Right hindlimb (tissue), 1 donor: ENCODE measurements around the gene OR4D2.
A peak's percentile ranks its signal among the peaks of the same experiment; 100 is the strongest.
"Not testable (repeated sequence)": the region's sequence is repeated elsewhere in the genome, so short reads cannot be mapped to it uniquely, and the experiment has no call there.

ENCODE experiments used
- DNase-seq: peaks from one replicate; pipeline ENCODE4 v3.0.0-alpha.2; 2018

The OR4D2 gene

DNA sequence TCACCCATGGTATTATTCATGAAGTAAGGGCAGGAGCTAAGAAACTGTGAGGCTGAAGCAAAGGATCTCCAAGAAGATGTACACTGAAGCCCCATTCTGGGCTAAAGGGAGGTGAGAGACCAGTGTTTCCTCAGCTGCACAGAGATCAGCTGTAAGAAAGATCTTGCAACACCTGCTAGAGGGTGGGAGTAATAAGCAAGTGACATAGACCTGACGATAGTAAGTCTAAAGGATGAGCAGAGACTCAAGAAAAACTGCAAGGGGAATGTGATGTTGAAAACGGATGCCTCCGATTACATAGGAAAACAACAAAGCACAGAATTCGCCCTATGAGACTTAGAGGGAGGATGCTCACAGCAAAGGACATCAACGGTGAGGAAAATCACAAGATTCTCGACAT, at the start of gene OR4D2:
Gene OR4D2, plus strand, starts transcription at position 301 of the 400 bp plus-strand sequence. CDS start 2,674 bp downstream, outside the sequence.
- no peak for DNase-seq

DNA sequence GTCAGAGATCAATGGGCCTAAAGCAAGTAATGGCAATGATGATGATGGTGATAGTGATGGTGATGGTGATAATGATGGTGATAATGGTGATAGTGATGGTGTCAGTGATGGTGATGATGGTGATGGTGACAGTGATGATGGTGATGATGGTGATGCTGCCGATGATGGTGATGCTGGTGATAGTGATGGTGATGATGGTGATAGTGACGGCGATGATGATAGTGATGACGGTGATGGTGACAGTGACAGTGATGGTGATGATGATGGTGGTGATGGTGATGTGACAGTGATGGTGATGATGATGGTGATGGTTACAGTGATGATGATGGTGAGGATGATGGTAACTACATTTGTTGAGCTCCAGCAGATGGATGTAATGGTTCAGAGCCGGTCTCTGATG, 49.4 kb upstream of the OR4D2 start:
- no peak for DNase-seq

DNA sequence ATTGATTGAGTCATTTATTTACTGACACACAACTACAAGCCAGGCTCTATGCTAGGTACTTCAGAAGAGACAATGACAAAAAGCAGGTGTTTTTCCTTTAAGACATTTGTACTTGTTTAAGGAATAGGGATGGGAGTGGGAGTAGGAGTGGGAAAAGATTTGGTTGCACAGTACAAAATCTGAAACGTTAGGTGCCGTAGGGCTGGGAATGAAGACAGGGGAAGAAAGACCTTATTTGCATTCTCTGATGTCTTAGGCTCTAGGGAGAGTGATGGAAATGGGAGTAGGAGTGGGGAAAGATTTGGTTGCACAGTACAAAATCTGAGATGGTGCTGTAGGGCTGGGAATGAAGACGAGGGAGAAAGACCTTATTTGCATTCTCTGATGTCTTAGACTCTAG, 47.3 kb upstream of the OR4D2 start:
- no peak for DNase-seq

DNA sequence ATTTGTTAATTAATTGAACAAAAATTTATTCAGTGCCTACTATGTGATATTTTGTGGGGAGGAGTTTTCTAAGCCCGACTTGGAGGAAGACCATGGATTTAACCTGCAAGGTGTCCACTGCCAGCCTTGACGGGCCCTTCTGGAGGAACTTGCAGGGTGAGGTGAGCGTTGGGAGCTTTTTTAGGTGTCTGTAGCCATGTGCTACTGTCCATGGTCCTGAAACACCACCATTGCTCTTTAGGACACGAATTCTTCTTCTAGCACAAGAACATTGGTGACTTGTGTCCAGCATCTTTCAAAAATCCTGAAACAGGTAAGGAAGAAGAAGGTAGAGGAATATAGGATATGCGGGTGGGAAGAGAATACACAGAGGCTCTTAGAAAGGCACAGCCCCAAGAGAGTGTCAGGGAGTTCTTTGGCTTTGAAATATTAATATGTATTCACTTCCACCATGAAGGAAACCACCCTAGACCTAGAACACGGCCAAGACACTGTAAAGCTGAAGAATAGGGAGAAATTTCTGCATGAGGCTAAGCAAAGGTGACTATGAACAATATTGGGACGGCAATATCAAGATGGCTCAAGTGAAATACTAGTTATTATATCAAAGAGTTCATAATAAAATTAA, 46.5 kb upstream of the OR4D2 start:
- peak; percentile 57 for DNase-seq

DNA sequence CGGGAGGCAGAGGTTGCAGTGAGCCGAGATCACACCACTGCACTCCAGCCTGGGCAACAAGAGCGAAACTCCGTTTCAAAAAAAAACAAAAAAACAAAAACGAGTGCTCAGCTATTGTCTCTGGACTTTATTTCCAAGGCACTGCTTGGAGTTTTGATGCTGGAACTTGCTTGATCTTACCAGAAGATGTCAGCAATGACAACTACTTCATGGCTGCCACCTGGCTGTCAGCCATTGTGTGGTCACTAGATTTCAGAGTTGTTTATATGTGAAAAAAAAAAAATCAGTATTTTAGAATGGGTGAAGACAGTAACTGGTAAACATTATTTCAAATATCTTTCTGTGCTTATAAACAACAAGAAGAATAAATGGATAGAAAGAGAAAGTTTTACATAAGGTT, 44.9 kb upstream of the OR4D2 start:
- DNase-seq: no peak

DNA sequence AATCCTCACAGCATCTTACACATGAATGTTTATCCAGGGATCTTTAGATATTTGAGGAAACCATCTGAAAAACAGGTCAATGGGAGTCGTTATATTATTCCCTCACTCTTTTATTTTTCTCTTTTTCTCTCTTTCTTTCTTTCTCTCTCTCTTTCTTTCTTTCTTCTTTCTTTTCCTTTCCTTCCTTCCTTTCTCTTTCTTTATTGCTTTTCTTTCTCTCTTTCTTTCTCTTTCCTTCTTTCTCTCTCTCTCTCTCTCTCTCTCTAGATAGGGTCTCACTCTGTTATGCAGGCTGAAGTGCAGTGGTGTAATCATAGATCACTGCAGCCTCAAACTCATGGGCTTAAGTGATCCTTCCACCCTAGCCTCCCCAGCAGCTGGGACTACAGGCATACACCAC, 38.9 kb upstream of the OR4D2 start:
- no peak for DNase-seq

DNA sequence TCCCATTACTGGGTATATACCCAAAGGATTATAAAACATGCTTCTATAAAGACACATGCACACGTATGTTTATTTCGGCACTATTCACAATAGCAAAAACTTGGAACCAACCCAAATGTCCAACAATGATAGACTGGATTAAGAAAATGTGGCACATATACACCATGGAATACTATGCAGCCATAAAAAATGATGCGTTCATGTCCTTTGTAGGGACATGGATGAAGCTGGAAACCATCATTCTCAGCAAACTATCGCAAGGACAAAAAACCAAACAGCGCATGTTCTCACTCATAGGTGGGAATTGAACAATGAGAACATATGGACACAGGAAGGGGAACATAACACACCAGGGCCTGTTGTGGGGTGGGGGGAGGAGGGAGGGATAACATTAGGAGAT, 34.1 kb upstream of the OR4D2 start:
- not testable (repeated sequence) for DNase-seq

DNA sequence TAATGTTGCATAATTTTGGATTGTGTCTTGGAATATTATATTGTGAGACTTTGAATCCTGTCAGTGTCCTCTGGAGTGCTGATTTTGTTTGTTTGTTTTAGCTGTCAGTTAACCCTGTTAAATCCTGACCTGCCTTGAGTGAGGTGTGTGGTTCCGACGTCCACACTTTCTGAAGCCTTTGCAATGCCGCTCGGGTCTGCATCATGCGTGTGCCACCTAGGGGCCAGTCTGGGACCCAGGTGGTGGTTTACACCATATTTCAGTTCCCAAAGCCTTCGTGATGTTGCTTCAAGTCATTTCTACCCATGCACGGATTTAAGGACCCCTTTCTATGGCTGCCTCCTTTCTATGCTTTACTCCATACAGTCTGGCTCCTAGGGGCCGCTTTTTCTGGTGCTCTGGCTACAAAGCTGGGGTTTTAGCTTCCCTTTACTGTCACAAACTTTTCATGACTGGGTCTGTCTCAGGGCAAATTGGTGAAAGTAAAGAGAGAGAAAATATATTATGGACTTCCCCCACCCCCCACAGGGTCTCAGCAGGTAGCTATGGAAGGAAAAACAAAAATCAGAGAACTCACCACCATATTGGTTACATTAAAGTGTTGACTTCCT, 30.0 kb upstream of the OR4D2 start:
- DNase-seq: no peak

DNA sequence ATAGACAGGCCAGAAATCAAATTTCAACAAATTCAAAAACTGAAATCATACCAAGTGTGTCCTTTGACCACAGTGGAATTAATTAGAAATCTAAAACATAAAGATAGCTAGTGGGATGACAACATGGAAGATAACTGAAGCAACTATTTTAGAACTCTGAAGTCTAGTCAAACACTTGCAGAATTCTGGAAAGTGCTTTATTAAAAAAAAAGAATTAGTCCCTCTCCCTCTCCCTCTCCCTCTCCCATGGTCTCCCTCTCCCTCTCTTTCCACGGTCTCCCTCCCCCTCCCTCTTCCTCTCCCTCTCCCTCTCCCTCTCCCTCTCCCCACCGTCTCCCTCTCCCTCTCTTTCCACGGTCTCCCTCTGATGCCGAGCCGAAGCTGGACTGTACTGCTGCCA, 25.3 kb upstream of the OR4D2 start:
- no peak for DNase-seq

DNA sequence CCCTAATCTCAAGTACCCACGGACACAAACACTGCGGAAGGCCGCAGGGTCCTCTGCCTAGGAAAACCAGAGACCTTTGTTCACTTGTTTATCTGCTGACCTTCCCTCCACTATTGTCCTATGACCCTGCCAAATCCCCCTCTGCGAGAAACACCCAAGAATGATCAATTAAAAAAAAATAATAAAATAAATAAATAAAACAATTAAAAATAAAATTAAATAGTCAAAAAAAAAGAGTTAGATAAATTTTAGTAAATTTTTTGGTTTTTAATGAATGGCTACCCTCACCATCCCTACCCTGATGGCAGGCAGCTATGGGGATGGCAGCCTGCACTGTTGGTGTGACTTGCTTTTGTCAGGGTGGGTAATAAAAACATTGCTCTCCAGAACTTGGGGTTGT, 23.4 kb upstream of the OR4D2 start:
- not testable (repeated sequence) for DNase-seq

DNA sequence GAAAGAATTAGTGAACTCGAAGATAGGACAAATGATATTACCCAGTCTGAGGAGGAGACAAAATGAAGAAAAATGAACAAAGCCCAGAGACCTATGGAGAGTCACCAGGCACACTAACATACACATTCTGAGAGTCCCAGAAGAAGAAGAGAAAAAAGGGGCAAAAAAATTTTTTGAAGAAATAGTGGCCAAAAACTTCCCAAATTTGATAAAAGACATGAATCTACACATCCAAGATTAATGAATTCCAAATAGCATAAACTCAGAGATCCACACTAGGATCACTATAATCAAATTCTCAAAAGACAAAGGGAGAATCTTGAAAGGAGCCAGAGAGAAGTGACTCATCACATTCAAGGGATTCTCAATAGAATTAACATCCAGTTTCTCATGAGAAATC, 22.0 kb upstream of the OR4D2 start:
- DNase-seq: no peak

DNA sequence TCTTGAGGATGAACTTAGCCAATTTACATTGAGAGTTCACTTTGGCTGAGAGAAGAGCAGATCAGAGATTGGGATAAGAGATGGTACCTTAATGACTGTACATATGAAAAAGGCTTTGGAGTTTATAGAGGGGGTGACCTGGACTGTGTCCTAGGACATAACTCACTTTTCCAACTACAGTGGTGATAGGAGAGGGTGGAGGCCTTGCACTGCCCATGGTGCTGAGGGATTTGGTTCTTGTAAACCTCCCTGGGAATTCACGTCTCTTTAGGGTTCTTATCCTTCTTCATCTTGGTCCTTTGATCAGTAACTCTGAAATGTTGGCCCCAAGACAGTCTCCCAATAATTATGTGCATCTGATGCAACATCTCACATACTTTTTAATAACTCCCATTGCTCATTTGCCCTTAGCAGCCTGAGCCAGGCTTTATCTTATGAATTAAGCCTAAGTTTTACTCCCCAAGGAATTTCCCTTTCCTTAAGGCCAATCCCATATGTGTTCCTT, 18.8 kb upstream of the OR4D2 start, which contains the start of gene OR4D1:
Gene OR4D1, plus strand, starts transcription at position 455 of the 505 bp plus-strand sequence. CDS start 6,770 bp downstream, outside the sequence.
- no peak for DNase-seq

DNA sequence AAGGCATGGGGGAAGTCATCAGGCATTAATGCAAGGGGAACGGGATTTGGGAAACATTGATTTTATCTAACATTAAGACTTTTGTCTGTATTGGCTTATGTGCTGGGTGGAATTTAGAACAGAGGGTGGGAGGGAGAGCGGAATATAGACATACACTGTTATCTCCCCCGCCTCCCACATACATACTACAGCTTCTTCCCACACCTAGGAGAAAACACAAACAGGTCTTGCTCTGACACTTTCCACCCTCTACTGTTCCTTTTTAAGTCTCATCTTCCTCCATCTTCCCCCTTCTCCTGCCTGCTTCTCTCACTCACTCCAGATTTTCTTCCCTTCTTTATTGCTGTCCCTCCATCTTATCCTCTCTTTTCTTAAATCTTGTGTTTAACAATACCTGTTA, 18.2 kb upstream of the OR4D2 start:
- DNase-seq: no peak

DNA sequence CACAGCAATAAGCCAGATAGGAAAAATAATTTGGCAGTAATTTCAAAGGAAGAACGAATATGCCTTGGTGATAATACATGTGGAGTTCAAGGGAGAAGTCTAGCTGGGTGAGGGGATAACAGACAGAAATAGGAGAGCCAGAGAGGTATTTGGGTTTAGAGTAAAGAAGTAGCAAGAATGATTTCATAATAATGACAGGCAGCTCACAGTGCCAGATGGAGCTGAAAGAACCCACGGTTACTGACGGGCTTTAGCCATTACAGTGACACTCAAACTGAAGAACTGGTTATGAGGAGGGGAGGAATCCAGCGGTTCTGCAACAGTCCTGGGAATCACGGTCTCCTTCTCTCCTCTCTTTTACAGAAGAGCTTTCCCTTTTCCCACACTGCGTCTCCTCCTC, 16.4 kb upstream of the OR4D2 start:
- no peak for DNase-seq

DNA sequence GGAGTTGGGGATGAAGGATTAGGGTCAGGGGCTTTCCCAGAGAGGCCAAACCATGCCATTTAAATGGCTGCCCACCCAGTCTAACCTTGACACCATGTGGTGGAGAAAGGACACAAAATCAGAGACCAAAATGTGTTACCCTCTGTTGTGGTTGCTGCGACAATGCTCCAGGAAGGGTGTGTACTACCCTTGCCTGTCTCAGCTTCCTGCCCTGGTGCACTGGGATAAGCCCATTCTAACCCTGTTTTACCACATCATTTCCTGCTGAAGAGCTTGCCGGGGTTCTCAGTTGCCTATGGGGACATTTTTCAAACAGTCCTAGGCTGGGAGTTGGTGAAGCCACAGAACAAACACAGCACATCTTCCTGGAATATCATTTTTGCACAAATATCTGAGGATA, 13.7 kb upstream of the OR4D2 start:
- DNase-seq: no peak

DNA sequence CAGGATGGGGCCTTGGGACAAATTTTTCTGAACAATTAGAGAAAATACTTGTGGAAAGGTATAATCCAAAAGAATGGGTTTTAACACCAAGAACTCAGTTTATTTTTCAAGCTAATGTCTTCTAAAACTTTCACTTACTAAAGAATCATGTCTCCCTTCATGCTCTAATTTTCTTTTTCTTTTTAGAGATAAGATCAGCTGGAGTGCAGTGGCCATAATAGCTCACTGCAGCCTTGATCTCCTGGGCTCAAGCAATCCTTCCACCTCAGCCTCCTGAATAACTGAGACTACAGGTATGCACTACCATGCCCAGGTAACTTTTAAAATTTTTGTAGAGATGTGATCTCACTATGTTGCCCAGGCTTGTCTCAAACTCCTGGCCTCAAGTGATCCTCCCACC, 13.1 kb upstream of the OR4D2 start:
- no peak for DNase-seq

DNA sequence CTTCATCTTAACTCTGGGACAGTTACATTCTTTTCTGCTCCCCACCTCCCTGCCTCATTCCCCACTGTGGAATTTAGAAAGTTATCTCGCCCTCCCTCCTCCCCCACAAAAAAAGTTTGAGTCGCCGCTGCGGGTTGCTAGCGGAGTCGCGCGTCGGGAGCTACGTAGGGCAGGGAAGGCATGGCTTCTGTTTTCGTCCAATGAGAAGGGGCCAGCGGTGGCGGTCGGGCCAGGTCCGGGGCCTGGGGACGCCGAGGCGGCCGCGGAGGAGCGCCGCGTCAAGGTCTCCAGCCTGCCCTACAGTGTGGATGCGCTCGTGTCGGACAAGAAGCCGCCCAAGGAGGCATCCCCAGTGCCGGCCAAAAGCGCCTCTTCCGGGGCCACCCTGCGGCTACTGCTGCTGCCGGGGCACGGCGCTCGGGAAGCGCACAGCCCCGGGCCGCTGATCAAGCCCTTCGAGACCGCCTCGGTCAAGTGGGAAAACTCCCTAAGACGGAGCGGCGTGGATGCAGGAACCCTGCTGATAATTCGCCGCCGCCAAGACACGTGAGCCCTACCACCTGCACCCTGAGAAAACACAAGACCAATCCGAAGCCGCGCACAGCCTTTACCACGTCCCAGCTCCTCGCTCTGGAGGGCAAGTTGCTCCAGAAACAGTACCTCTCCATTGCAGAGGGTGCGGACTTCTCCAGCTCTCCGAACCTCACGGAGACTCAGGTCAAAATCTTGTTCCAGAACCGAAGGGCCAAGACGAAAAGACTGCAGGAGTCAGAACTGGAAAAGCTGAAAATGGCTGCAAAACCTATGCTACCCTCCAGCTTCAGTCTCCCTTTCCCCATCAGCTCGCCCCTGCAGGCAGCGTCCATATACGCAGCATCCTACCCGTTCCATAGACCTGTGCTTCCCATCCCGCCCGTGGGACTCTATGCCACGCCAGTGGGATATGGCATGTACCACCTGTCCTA, 9.7 kb upstream of the OR4D2 start:
- peak; percentile 23 for DNase-seq

DNA sequence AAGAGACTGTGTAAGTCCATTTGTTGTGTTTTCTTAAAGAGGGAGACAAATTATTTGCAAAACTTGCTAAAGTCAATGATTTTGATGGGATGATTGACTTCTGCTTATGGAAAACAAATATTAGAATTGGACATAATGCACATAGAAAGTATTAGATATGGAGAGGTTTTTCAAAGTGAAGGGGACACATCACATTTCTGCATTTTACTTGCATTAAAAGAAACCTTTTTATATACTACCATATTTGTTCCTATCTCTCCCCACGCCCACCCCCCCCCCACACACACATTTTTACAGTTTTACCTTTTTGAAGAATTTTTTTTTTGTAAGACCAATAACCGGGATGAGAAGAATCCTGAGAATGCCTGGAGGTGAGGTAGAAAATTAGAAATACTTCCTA, 8.6 kb upstream of the OR4D2 start:
- no peak for DNase-seq

DNA sequence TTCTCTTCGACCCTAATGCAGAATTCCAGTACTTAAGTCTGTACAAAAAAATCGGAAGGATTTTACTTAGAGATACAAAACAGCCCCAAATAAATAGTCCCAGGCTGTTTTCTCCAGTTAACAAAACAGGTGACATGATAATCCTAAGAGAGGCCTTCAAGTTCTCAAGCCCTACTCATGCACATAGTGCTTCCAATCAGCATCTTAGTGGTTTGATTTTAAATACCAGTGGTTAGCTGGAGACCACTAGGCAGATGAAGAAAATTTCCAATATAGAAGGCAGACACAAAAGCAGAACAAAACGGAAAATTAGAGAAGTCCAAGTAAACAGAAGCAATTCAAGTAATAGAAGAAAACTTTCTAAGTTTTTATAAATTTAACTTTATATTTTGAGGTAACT, 5.2 kb upstream of the OR4D2 start:
- no peak for DNase-seq

DNA sequence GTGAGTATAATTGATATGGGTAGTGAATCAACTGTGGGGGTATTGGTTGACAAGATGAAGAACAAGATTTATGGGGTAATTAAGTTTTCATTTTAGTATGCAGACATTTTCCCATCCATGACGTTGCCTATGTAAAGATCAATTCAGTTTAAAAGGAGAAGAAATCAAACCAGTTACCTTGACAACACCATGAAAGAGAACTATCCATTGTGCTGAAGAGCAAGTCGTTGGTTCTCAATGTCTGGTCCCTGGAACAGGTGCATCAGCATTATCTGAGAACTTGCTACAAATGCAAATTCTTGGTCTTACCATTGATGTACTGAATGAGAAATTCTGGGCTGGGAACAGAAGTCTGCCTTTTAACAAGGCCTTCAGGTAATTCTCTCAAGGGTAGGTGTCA, 801 bp upstream of the OR4D2 start:
- no peak for DNase-seq

DNA sequence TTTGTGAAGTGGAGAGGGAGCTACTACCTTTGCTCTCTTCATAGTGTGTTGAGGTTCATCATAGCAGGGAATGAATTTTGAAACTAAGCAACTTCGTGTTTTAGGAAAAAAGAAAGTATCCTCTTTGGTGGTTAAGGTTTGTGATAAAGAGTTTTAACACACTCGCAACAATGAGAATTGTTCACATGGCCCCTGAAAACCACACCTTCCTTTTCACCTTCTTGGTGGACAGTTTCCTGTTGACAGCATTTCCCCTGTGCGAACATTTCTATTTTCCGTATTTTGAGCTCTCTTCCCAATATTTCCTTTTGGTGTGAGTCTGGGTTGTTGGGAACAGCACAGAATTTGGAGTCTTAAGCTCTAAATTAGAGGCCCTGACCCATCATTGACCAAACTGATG, 3.8 kb downstream of the OR4D2 start:
- no peak for DNase-seq

DNA sequence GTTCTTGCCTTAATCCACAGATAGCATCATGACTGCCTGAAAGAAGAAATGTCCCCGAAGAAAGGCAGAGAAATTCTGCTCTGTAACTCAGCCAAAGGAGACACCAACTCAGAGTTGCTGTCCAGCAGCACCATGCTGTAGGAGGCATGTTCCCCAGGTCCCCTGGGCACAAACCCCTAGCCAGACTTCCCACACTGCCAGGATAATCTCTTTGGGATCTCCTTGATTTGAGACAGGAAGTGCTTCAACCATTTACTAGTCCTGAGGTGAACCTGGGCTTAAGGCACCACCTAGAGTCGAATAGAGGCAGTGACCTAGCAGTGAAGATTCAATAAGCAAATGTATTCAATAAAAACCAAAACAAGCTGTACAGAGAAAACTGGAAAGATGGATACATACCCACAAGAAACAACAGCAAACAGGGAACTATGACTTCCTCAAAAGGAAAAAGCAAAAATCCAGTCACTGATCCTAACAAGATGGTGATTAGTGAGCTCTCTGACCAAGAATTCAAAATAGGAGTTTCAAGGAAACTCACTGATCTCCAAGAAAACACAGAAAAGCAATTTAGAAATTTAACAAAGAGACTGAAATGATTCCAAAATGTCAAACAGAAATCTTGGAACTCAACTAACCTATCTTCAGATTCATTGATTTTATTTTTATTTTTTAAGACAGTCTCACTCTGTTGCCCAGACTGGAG, 5.7 kb downstream of the OR4D2 start:
- no peak for DNase-seq

DNA sequence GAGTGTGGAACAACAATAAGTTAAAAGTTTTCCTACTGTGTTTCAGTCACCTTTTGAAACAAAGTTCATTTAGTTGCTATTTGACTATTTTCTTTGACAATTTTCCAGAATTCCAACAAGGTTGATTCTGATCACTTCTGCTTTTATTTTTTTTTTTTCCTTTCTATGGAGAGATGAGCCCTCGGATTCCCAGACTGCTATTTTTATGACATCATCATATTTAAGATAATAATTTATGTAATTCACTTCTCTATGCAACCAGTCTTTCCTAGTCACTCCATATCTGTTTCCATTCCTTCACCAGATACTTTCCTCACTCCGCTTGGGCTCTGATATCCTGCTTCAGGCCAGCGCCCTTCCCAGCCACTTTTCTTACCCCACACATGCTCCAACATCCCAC, 8.1 kb downstream of the OR4D2 start:
- DNase-seq: no peak
